Karpas-422 (cell line): ENCODE results near the gene TMEM150B. TPM values are rescaled to one million over a fixed set of nuclear protein-coding genes. Genes with fewer than 3 reads are reported as not detected.

Experiments
- DNase-seq: peaks from one replicate; pipeline ENCODE4 v3.0.0-alpha.2; 2015
- H2AFZ ChIP-seq: fragments of 200-600 bp; sonication (generic); 2 replicates; pipeline ENCODE4 v1.6.1; 2014; ENCODE audit warnings: antibody characterized with exemption, low read length, mixed read lengths
- H3K27ac ChIP-seq: fragments of 200-600 bp; sonication (generic); 2 replicates; pipeline ENCODE4 v1.5.1; 2014; ENCODE audit warnings: mild to moderate bottlenecking, low read length, moderate library complexity
- H3K27me3 ChIP-seq: fragments of 200-600 bp; sonication (generic); 2 replicates; pipeline ENCODE4 v1.6.1; 2014; ENCODE audit warnings: low read length, mixed read lengths
- H3K36me3 ChIP-seq: fragments of 200-600 bp; sonication (generic); 2 replicates; pipeline ENCODE4 v1.6.1; 2014; ENCODE audit warnings: low read length, mixed read lengths; ENCODE audit not compliant: insufficient read depth
- H3K4me1 ChIP-seq: fragments of 200-600 bp; sonication (generic); 2 replicates; pipeline ENCODE4 v1.6.1; 2014; ENCODE audit warnings: mild to moderate bottlenecking, low read length, mixed read lengths
- H3K4me2 ChIP-seq: fragments of 200-600 bp; sonication (generic); 2 replicates; pipeline ENCODE4 v1.6.1; 2014; ENCODE audit warnings: low read length, low read depth, mild to moderate bottlenecking; ENCODE audit not compliant: poor library complexity, severe bottlenecking
- H3K4me3 ChIP-seq: fragments of 200-600 bp; sonication (generic); 2 replicates; pipeline ENCODE4 v1.5.1; 2014; ENCODE audit warnings: mild to moderate bottlenecking, antibody characterized with exemption, low read length, mixed read lengths
- H3K79me2 ChIP-seq: fragments of 200-600 bp; sonication (generic); 2 replicates; pipeline ENCODE4 v1.6.1; 2014; ENCODE audit warnings: mild to moderate bottlenecking, low read length, mixed read lengths
- H3K9ac ChIP-seq: fragments of 200-600 bp; sonication (generic); 2 replicates; pipeline ENCODE4 v1.6.0; 2014; ENCODE audit warnings: low read length
- H3K9me2 ChIP-seq: fragments of 200-600 bp; sonication (generic), shearing (Covaris generic); replicated peaks from 2 replicates; pipeline ENCODE4 v1.6.0; 2014; ENCODE audit warnings: mild to moderate bottlenecking, low read length, moderate library complexity; ENCODE audit not compliant: insufficient read depth
- H3K9me3 ChIP-seq: fragments of 300-700, 200-600 bp; sonication (generic); 2 replicates; pipeline ENCODE4 v1.6.1; 2014; ENCODE audit warnings: low read length, mixed read lengths
- H4K20me1 ChIP-seq: fragments of 200-600 bp; sonication (generic); 2 replicates; pipeline ENCODE4 v1.6.1; 2014; ENCODE audit warnings: mild to moderate bottlenecking, antibody characterized with exemption, low read length, low read depth; ENCODE audit not compliant: insufficient read depth
- total RNA-seq: library from RNA; depleted of rRNA; stranded (reverse); fragments of >200 nt; shearing (Covaris generic); gene quantifications from 2 replicates; pipeline ENCODE4 v1.2.3, GENCODE V29; 2014; ENCODE audit warnings: low replicate concordance

TMEM150B gene
- total RNA-seq, 1 experiment from 2014 or later, result not detected

- H3K9me2 ChIP-seq, result no peaks in the 10 kb centered on the region
- no peaks in the 10 kb centered on the region for H3K79me2 ChIP-seq
- H3K9me3 ChIP-seq, result no peaks in the 10 kb centered on the region
- no peak overlapping the region for H3K9ac ChIP-seq
- H3K4me3 ChIP-seq, result no peak overlapping the region
- no peak overlapping the region for H2AFZ ChIP-seq
- no peak overlapping the region for H3K4me2 ChIP-seq
- no peaks in the 10 kb centered on the region for H3K27me3 ChIP-seq
- H4K20me1 ChIP-seq, result no peaks in the 10 kb centered on the region; the same call in 1 of the 2 replicates
- no peak overlapping the region for H3K27ac ChIP-seq
- no peaks in the 10 kb centered on the region for H3K4me1 ChIP-seq
- no peak for DNase-seq
- no peaks in the 10 kb centered on the region for H3K36me3 ChIP-seq
These were observed 43.0 kb upstream of the TMEM150B start for GRCh38 chr19:55368106-55368505.

- no peak overlapping the region for H3K9ac ChIP-seq
- H3K27me3 ChIP-seq, result no peaks in the 10 kb centered on the region
- no peak overlapping the region for H2AFZ ChIP-seq
- H3K27ac ChIP-seq, result no peak overlapping the region
- no peaks in the 10 kb centered on the region for H3K36me3 ChIP-seq
- no peaks in the 10 kb centered on the region for H3K79me2 ChIP-seq
- no peaks in the 10 kb centered on the region for H3K9me2 ChIP-seq
- no peaks in the 10 kb centered on the region for H3K4me1 ChIP-seq
- no peaks in the 10 kb centered on the region for H3K9me3 ChIP-seq
- H4K20me1 ChIP-seq, result no peaks in the 10 kb centered on the region
- no peak overlapping the region for H3K4me3 ChIP-seq
- no peak for DNase-seq
- H3K4me2 ChIP-seq, result no peak overlapping the region
These were observed 41.6 kb upstream of the TMEM150B start for GRCh38 chr19:55366790-55367189.

DNA sequence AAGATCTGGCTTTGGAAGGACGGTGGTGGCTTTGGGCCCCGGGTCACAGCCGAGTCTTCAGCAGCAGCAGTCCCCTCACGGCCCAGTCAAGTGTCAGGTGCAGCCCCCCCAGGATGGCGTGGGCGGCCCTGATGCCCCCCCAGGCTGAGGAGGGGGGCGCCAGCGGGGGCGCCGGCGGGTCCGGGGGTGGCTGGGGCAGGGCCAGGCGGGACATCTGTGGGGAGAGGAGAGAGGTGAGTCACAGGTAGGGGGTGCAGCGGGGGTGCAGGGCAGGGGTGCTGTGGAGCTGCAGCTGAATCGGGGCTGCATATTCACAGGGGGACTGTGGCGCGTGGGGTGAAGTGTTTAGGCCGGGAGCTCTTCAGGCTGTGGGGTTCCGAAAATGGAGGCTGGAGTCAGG, 40.8 kb upstream of the TMEM150B start:
- no peak overlapping the region for H3K9ac ChIP-seq
- H2AFZ ChIP-seq, result no peak overlapping the region
- H3K27ac ChIP-seq, result no peak overlapping the region
- H3K9me3 ChIP-seq, result no peaks in the 10 kb centered on the region
- no peaks in the 10 kb centered on the region for H3K9me2 ChIP-seq
- H3K27me3 ChIP-seq, result no peaks in the 10 kb centered on the region
- no peak for DNase-seq
- no peaks in the 10 kb centered on the region for H3K4me1 ChIP-seq
- no peaks in the 10 kb centered on the region for H4K20me1 ChIP-seq
- H3K36me3 ChIP-seq, result no peaks in the 10 kb centered on the region
- H3K4me3 ChIP-seq, result no peak overlapping the region
- no peaks in the 10 kb centered on the region for H3K79me2 ChIP-seq
- no peak overlapping the region for H3K4me2 ChIP-seq

DNA sequence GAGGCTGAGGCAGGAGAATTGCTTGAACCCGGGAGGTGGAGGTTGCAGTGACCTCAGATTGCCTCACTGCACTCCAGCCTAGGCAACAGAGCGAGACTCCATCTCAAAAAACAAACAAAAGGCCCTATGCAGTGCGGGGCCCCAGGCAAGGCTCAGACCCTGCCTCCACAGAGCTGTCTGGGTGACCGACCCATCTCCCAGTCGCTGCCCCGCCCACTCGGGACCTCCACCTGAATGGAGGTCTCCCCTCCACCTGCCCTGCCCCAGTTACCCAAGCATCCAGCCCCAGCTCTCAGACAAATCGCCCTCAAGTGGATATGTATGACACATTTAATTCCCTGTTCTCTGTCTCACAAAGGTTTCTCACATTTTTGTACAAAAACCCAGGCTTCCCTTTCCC, 40.1 kb upstream of the TMEM150B start:
- H3K9ac ChIP-seq, result no peak overlapping the region
- no peaks in the 10 kb centered on the region for H3K9me3 ChIP-seq
- no peak overlapping the region for H2AFZ ChIP-seq
- no peaks in the 10 kb centered on the region for H3K27me3 ChIP-seq
- no peaks in the 10 kb centered on the region for H3K36me3 ChIP-seq
- no peak overlapping the region for H3K27ac ChIP-seq
- DNase-seq, result no peak
- H3K4me2 ChIP-seq, result no peak overlapping the region
- H3K79me2 ChIP-seq, result no peaks in the 10 kb centered on the region
- no peaks in the 10 kb centered on the region for H3K4me1 ChIP-seq
- H4K20me1 ChIP-seq, result no peaks in the 10 kb centered on the region
- H3K4me3 ChIP-seq, result no peak overlapping the region
- H3K9me2 ChIP-seq, result no peaks in the 10 kb centered on the region

DNA sequence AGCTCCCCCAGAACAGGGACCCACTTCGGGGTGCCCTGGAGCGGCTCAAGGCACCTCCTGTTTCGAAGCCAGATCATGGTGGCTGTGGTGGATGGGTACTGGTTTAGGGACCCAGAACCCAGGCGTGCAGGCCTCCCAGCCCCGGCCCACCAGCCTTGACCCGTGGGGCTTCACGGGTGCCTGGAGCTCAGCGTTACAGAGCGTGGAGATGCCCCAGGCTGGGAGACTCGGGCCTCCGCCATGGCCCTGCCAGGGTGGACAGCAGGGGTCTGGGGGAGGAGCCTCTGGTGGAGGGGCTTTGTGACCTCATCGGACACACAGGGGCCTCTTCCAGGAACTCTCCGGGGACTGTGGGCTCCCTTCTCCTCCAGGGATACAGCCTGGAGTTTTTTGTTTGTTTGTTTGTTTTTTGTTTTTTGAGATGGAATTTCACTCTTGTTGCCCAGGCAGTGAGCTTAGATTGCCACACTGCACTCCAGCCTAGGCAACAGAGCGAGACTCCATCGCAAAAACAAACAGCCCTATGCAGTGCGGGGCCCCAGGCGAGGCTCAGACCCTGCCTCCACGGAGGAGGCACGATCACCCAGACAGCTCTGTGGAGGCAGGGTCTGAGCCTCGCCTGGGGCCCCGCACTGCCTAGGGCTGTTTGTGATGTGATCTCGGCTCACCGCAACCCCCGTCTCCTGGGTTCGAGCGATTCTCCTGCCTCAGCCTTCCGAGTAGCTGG, 38.0 kb upstream of the TMEM150B start, which contains the start of gene GARIN5B:
Gene GARIN5B (minus strand): TSS at position 271 of the 727 bp plus-strand sequence. CDS start 194 bp downstream, at position 77.
- no peaks in the 10 kb centered on the region for H3K79me2 ChIP-seq
- no peaks in the 10 kb centered on the region for H3K4me1 ChIP-seq
- H3K4me3 ChIP-seq, result no peak within 1 kb of the TSS
- H3K36me3 ChIP-seq, result no peaks in the 10 kb centered on the region
- H4K20me1 ChIP-seq, result no peaks in the 10 kb centered on the region
- no peaks in the 10 kb centered on the region for H3K9me2 ChIP-seq
- no peaks in the 10 kb centered on the region for H3K9me3 ChIP-seq
- no peak within 1 kb of the TSS for H2AFZ ChIP-seq
- no peak within 1 kb of the TSS for H3K27ac ChIP-seq
- no peak within 1 kb of the TSS for H3K4me2 ChIP-seq
- no peaks in the 10 kb centered on the region for H3K27me3 ChIP-seq
- no peak within 1 kb of the TSS for H3K9ac ChIP-seq
- no peak for DNase-seq

DNA sequence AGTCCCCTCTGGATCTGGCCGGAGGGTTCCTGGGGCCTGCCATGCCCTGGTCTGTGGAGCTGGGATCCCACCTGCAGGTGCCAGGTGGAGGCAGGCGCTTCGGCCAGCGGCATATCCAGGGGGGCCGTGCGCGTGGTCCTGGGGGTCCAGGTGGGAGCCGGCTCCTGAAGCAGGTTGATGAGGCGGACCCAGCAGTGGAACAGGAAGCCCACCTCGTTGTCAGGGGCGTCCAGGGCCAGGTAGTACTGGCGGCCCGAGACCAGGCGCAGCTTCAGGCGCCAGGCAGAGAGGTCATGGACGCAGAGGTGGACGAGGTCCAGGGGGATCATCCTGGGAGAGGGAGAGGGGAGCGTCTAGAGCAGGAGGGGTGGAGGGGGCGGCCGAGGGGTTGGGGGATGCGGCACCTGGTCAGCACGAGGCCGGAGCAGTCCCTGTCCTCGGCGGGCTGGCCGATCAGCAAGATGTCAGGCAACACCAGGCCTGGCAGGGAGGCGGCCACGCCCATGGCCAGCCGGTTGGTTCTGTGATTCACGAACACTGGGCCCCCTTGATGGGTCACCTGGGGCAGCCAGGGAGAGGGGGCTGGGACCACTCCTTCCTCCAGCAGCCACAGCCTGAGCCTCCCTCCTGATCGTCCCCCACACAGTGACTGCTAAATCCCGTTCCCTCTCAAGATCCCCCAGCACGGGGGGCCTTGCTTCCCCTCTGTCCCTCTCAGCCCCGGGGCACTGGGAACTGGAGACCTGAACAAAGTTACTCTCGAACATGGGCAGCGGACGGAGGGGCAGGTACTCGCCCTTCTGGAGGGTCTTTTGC, 37.2 kb upstream of the TMEM150B start:
- no peak overlapping the region for H2AFZ ChIP-seq
- no peak overlapping the region for H3K4me3 ChIP-seq
- no peak overlapping the region for H3K9ac ChIP-seq
- no peak overlapping the region for H3K4me2 ChIP-seq
- H3K36me3 ChIP-seq, result no peaks in the 10 kb centered on the region
- no peak for DNase-seq
- H3K9me2 ChIP-seq, result no peaks in the 10 kb centered on the region
- H3K4me1 ChIP-seq, result no peaks in the 10 kb centered on the region
- H3K27me3 ChIP-seq, result no peaks in the 10 kb centered on the region
- no peak overlapping the region for H3K27ac ChIP-seq
- no peaks in the 10 kb centered on the region for H3K9me3 ChIP-seq
- H4K20me1 ChIP-seq, result no peaks in the 10 kb centered on the region
- H3K79me2 ChIP-seq, result no peaks in the 10 kb centered on the region

DNA sequence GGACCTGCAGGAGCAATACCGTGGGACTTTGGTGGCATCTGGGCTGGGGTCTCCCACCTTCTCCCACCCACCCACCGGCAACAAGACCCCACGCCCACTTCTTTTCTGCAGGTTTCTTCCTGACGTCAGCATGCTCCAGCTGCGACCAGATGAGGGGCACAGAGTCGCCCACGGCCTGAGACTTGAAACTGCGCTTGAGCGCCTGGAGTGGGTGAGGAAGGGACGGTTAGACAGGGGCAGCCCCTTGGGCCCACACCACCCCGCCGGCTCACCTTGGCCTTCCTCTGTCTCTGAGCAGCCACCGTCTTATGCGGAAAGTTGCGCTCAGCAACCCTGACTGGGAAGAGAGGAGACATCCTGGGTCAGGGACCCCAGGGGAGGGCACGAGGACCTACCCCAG, 35.8 kb upstream of the TMEM150B start:
- Histone ChIP-seq H3K27ac (no peak overlapping the region), H4K20me1 (no peaks in the 10 kb centered on the region), H3K9me3 (no peaks in the 10 kb centered on the region), H3K36me3 (no peaks in the 10 kb centered on the region), H3K4me2 (no peak overlapping the region), H2AFZ (no peak overlapping the region), H3K9me2 (no peaks in the 10 kb centered on the region), H3K4me3 (no peak overlapping the region), H3K79me2 (no peaks in the 10 kb centered on the region), H3K9ac (no peak overlapping the region), H3K27me3 (no peaks in the 10 kb centered on the region), H3K4me1 (no peaks in the 10 kb centered on the region)
- DNase-seq, result no peak
